BLaER1 (cell line): ENCODE measurements around the gene AHSP.
"Not testable (repeated sequence)": the region's sequence is repeated elsewhere in the genome, so short reads cannot be mapped to it uniquely, and the experiment has no call there.

Experiments
- H3K27ac ChIP-seq: shearing (Covaris generic); formaldehyde crosslinking; 2 replicates; pipeline ENCODE4 v1.8.1; 2022
- H3K27me3 ChIP-seq: shearing (Covaris generic); formaldehyde crosslinking; 2 replicates; pipeline ENCODE4 v1.8.1; 2022
- H3K36me3 ChIP-seq: shearing (Covaris generic); formaldehyde crosslinking; 2 replicates; pipeline ENCODE4 v1.8.1; 2022
- H3K4me1 ChIP-seq: shearing (Covaris generic); formaldehyde crosslinking; 2 replicates; pipeline ENCODE4 v1.8.1; 2022
- H3K4me2 ChIP-seq: shearing (Covaris generic); formaldehyde crosslinking; 2 replicates; pipeline ENCODE4 v1.8.1; 2022
- H3K4me3 ChIP-seq: shearing (Covaris generic); formaldehyde crosslinking; 2 replicates; pipeline ENCODE4 v1.8.1; 2022
- H3K9ac ChIP-seq: shearing (Covaris generic); formaldehyde crosslinking; 2 replicates; pipeline ENCODE4 v1.8.1; 2022
- H3K9me3 ChIP-seq: shearing (Covaris generic); formaldehyde crosslinking; 2 replicates; pipeline ENCODE4 v1.8.1; 2022
- H4K20me1 ChIP-seq: shearing (Covaris generic); formaldehyde crosslinking; 2 replicates; pipeline ENCODE4 v1.8.1; 2022
- Cebpa-rat ChIP-seq: shearing (Covaris generic); IDR thresholded peaks from 2 replicates; pipeline ENCODE4 v1.8.1; 2022

The AHSP gene

GRCh38 chr16:31527734-31528274 lies at the start of gene AHSP:
TSS of gene AHSP (plus strand) at chr16:31527900. CDS start at chr16:31528140, 240 bp downstream.
- no peaks in the 10 kb centered on the region for H3K36me3 ChIP-seq
- H3K4me1 ChIP-seq = no peaks in the 10 kb centered on the region
- peaks cover 8% of the 10 kb centered on the region; the same call in 1 of the 2 replicates for H3K27me3 ChIP-seq
- no peaks in the 10 kb centered on the region for H4K20me1 ChIP-seq
- H3K4me2 ChIP-seq = no peak within 1 kb of the TSS
- H3K27ac ChIP-seq = no peak within 1 kb of the TSS
- no peak within 1 kb of the TSS for H3K9ac ChIP-seq
- H3K9me3 ChIP-seq = peaks cover 9% of the 10 kb centered on the region; the same call in 1 of the 2 replicates
- no peak within 1 kb of the TSS for H3K4me3 ChIP-seq
- TF ChIP-seq Cebpa-rat = no peak

DNA sequence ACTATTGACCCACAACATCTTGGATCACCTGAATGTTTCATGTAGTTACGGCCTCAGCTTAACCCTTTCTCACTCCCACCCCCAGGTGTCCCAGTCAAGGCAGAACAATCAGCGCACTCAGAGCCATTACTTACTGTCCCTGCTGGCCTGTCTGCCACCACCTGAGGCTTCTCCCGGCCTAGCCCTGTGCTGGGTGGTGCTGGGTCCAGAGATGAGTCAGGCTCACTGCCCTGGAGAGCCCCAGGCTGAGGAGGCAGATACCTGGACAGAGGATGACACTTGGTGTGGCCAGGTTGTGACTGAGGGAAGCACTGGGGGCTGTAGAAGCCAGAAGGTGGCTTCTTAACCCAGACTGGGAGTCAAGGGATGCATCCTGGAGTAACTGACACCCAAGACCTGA lies 48.7 kb upstream of the AHSP start:
- Histone ChIP-seq H3K4me1 (peaks cover 50% of the 10 kb centered on the region), H3K36me3 (0 out of 2 replicates have a peak, but pooled peaks cover 4% of the 10 kb centered on the region), H3K4me3 (no peak overlapping the region), H3K9ac (no peak overlapping the region), H4K20me1 (no peaks in the 10 kb centered on the region), H3K9me3 (no peaks in the 10 kb centered on the region), H3K27ac (no peak overlapping the region), H3K27me3 (no peaks in the 10 kb centered on the region), H3K4me2 (no peak overlapping the region)
- no peak for TF ChIP-seq Cebpa-rat

- Histone ChIP-seq H3K9ac (no peak overlapping the region), H3K9me3 (no peaks in the 10 kb centered on the region), H3K36me3 (0 out of 2 replicates have a peak, but pooled peaks cover 4% of the 10 kb centered on the region), H3K27ac (no peak overlapping the region), H3K4me2 (no peak overlapping the region), H4K20me1 (no peaks in the 10 kb centered on the region), H3K27me3 (no peaks in the 10 kb centered on the region), H3K4me3 (no peak overlapping the region), H3K4me1 (peaks cover 47% of the 10 kb centered on the region)
- TF ChIP-seq Cebpa-rat = no peak
These were observed 47.9 kb upstream of the AHSP start for GRCh38 chr16:31479751-31480150.

DNA sequence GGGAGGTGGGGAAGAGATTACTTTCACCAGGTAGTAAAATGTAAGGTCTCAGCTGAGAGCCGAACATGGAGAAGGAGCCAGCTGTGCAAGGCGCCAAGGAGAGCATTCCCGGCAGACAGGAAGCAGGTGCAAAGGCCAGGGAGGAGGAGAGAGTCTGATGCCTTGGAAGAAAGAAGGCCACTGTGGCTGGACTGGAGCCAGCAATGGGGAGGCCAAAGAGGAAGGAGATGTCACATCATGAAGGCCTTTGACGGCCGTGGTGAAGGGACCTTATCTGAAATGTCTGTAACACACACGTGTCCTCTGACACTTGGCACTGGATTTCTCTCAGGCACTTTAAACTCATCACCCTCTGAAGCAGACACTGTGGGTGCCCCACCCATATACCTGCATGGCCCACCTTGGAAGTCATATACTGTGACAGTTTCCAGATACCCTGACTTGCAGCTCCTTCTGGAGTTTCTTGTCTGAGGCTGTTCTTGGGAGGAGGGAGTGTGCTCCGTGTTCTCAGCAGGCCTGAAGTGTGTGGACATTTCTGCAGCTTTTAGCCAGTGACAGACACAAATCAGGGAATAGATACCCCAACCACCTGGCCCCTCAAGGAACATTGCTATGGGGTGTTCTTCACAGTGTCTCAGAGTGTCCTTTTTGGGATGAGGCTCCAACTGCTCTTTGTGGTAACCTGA lies 46.7 kb upstream of the AHSP start:
- Histone ChIP-seq H3K4me3 (no peak overlapping the region), H3K4me1 (peaks cover 48% of the 10 kb centered on the region), H3K9ac (no peak overlapping the region), H3K36me3 (no peaks in the 10 kb centered on the region), H3K27me3 (no peaks in the 10 kb centered on the region), H3K9me3 (no peaks in the 10 kb centered on the region), H3K27ac (no peak overlapping the region), H4K20me1 (no peaks in the 10 kb centered on the region), H3K4me2 (peak overlapping the region; percentile 45)
- no peak for TF ChIP-seq Cebpa-rat

DNA sequence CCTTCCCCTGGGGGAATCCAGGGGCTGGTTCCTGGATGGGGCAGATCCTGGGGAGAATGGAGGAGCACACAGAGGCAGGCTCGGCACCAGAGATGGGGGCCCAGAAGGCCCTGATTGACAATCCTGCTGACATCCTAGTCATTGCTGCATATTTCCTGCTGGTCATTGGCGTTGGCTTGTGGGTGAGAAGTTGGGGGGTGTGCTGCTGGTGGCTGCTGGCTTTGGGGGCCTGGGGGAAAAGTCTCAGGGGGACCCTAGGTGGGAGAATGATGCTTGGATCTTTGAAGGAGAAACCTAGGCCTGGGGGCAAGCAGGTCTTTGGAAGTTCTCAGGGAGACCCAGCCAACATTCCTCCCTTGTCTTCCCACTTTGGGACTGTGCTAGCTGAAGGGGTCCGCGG lies 44.6 kb upstream of the AHSP start, which contains the start of gene SLC5A2:
Gene SLC5A2, plus strand, starts transcription at position 43 of the 400 bp plus-strand sequence. Its CDS starts 14 bp downstream, at position 57.
- Histone ChIP-seq H3K27me3 (peaks cover 12% of the 10 kb centered on the region; the same call in 1 of the 2 replicates), H3K27ac (no peak within 1 kb of the TSS), H3K4me1 (peaks cover 49% of the 10 kb centered on the region), H3K36me3 (no peaks in the 10 kb centered on the region), H3K9me3 (no peaks in the 10 kb centered on the region), H3K9ac (no peak within 1 kb of the TSS), H4K20me1 (no peaks in the 10 kb centered on the region), H3K4me3 (no peak within 1 kb of the TSS), H3K4me2 (no peak within 1 kb of the TSS)
- TF ChIP-seq Cebpa-rat = no peak

- H3K4me2 ChIP-seq, H3K27ac ChIP-seq: not testable (repeated sequence)
- H3K27me3 ChIP-seq = peaks cover 12% of the 10 kb centered on the region; the same call in 1 of the 2 replicates
These were observed 43.7 kb upstream of the AHSP start for GRCh38 chr16:31484048-31484447.

GRCh38 chr16:31484491-31485171 lies 43.1 kb upstream of the AHSP start:
- H3K4me1 ChIP-seq = peaks cover 46% of the 10 kb centered on the region
- no peak overlapping the region for H3K4me2 ChIP-seq

More at GRCh38 chr16:31484048-31484447, 43.7 kb upstream of the AHSP start:
- H3K4me1 ChIP-seq = peaks cover 50% of the 10 kb centered on the region
- H4K20me1 ChIP-seq, H3K9me3 ChIP-seq, H3K9ac ChIP-seq, H3K36me3 ChIP-seq, H3K4me3 ChIP-seq: not testable (repeated sequence)

DNA sequence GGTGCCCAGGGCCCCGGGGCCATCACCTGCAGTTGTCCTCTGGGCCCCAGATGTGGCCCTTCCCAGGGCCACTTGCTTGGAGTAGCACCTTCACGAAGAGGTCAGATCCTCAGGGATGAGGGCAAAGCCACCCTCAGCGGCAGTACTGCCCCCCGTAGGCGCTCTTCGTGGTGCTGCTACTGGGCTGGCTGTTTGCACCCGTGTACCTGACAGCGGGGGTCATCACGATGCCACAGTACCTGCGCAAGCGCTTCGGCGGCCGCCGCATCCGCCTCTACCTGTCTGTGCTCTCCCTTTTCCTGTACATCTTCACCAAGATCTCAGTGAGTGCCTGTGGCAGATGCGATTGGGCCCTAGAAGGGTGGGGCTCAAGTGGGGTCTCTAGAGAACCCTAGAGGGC lies 42.1 kb upstream of the AHSP start:
- no peak overlapping the region for H3K9ac ChIP-seq
- H3K27ac ChIP-seq = no peak overlapping the region
- H3K4me1 ChIP-seq = peaks cover 43% of the 10 kb centered on the region
- H3K4me2 ChIP-seq = peak overlapping the region; percentile 100; the same call in 1 of the 2 replicates
- H4K20me1 ChIP-seq = peaks cover 10% of the 10 kb centered on the region; the same call in 1 of the 2 replicates
- TF ChIP-seq Cebpa-rat = no peak
- peaks cover 12% of the 10 kb centered on the region; the same call in 1 of the 2 replicates for H3K27me3 ChIP-seq
- H3K9me3 ChIP-seq = no peaks in the 10 kb centered on the region
- peaks cover 23% of the 10 kb centered on the region for H3K36me3 ChIP-seq
- no peak overlapping the region for H3K4me3 ChIP-seq

More at GRCh38 chr16:31484491-31485171, 43.1 kb upstream of the AHSP start:
- Histone ChIP-seq H3K9me3 (no peaks in the 10 kb centered on the region), H3K27me3 (peaks cover 12% of the 10 kb centered on the region; the same call in 1 of the 2 replicates), H3K4me3 (no peak overlapping the region), H3K36me3 (peaks cover 13% of the 10 kb centered on the region), H4K20me1 (peaks cover 10% of the 10 kb centered on the region; the same call in 1 of the 2 replicates), H3K27ac (no peak overlapping the region), H3K9ac (no peak overlapping the region)
- TF ChIP-seq Cebpa-rat = no peak

DNA sequence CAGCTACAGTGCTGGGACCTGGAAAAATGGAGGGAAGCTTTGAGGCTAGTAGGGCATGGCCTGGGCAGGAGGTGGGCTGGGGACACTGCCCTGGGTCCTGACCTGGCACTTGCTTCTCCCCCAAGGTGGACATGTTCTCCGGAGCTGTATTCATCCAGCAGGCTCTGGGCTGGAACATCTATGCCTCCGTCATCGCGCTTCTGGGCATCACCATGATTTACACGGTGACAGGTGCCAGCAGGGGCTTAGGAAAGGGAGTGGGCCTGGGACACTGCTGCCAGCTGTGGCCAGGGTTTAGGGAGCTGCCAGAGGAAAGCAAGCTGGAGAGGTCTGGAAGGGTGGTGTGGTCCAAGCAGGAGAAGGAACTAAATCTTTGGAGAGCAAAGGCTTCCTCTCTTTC lies 41.7 kb upstream of the AHSP start:
- H3K9me3 ChIP-seq = no peaks in the 10 kb centered on the region
- H3K4me1 ChIP-seq = peaks cover 43% of the 10 kb centered on the region
- H4K20me1 ChIP-seq = peaks cover 10% of the 10 kb centered on the region; the same call in 1 of the 2 replicates
- no peak for TF ChIP-seq Cebpa-rat
- no peak overlapping the region for H3K9ac ChIP-seq
- H3K36me3 ChIP-seq = peaks cover 27% of the 10 kb centered on the region
- peak overlapping the region; percentile 100; the same call in 1 of the 2 replicates for H3K4me2 ChIP-seq
- H3K27me3 ChIP-seq = peaks cover 12% of the 10 kb centered on the region; the same call in 1 of the 2 replicates
- no peak overlapping the region for H3K4me3 ChIP-seq
- no peak overlapping the region for H3K27ac ChIP-seq
